GM18526 (cell line): ENCODE measurements around the gene IRAK1.

Experiments used
- POLR2A ChIP-seq: IDR thresholded peaks from 3 replicates; pipeline ENCODE4 v1.6.1; 2011; ENCODE audit not compliant: insufficient read length; ENCODE audit errors: extremely low read depth

Gene IRAK1

GRCh38 chrX:154046031-154046781 is 26.5 kb upstream of the IRAK1 start:
- no peak for TF ChIP-seq POLR2A

- no peak for TF ChIP-seq POLR2A
These were observed 24.4 kb upstream of the IRAK1 start for GRCh38 chrX:154044091-154044490.

GRCh38 chrX:154043003-154043763 is 23.5 kb upstream of the IRAK1 start:
- no peak for TF ChIP-seq POLR2A

- no peak for TF ChIP-seq POLR2A
These were observed 21.2 kb upstream of the IRAK1 start for GRCh38 chrX:154040863-154041262.

GRCh38 chrX:154040307-154040756 is 20.6 kb upstream of the IRAK1 start:
- TF ChIP-seq POLR2A = no peak

- TF ChIP-seq POLR2A = no peak
These were observed 19.9 kb upstream of the IRAK1 start for GRCh38 chrX:154039577-154039976.

GRCh38 chrX:154038656-154039055 is 19.0 kb upstream of the IRAK1 start:
- TF ChIP-seq POLR2A = no peak

- TF ChIP-seq POLR2A = no peak
These were observed 18.1 kb upstream of the IRAK1 start for GRCh38 chrX:154037754-154038153.

- no peak for TF ChIP-seq POLR2A
These were observed 16.8 kb upstream of the IRAK1 start for GRCh38 chrX:154036513-154036912.

GRCh38 chrX:154033848-154034247 is 14.1 kb upstream of the IRAK1 start:
- TF ChIP-seq POLR2A = no peak

- no peak for TF ChIP-seq POLR2A
These were observed 13.0 kb upstream of the IRAK1 start for GRCh38 chrX:154032653-154033052.

- no peak for TF ChIP-seq POLR2A
These were observed 12.5 kb upstream of the IRAK1 start for GRCh38 chrX:154032160-154032559.

GRCh38 chrX:154030715-154031305 is 11.1 kb upstream of the IRAK1 start:
- TF ChIP-seq POLR2A = no peak

GRCh38 chrX:154030266-154030665 is 10.6 kb upstream of the IRAK1 start:
- TF ChIP-seq POLR2A = no peak

GRCh38 chrX:154029439-154029838 is 9.7 kb upstream of the IRAK1 start:
- TF ChIP-seq POLR2A = no peak

- TF ChIP-seq POLR2A = no peak
These were observed 8.9 kb upstream of the IRAK1 start for GRCh38 chrX:154028502-154029184.

- TF ChIP-seq POLR2A = no peak
These were observed 8.3 kb upstream of the IRAK1 start for GRCh38 chrX:154027986-154028385.
